GM13977 (cell line): ENCODE measurements around the gene ATP2B3.

ENCODE experiments used
- DNase-seq: peaks from one replicate; pipeline ENCODE4 v3.0.0; 2012; ENCODE audit warnings: low spot score
- CTCF ChIP-seq: IDR thresholded peaks from 2 replicates; pipeline ENCODE4 v1.5.1; 2012; ENCODE audit warnings: mild to moderate bottlenecking, control low read depth; ENCODE audit not compliant: insufficient read depth; ENCODE audit errors: extremely low read depth, missing control alignments
- in situ Hi-C: fragments of 300-500 bp; cut with MboI; formaldehyde crosslinking; loops from one replicate; pipeline ENCODE4 v1.12.0; 2022; ENCODE audit warnings: low sequenced_read_pairs, low pct_unique_long_range_greater_than_20kb, mixed read lengths, inconsistent platforms; ENCODE audit not compliant: unreplicated experiment

The ATP2B3 gene

DNA sequence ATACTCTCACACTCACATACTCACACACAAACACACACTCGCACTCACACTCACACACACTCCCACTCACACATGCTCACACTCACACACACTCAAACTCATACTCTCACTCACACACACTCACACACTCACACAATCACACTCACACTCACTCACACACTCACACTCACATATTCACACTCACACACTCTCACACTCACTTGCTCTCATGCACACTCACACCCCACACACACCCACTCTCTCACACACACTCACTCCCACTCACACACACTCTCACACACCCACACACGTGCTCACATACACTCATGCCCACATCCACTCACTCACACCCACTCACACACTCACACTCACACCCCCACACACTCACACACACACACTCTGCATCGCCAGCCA lies 4.9 kb upstream of the ATP2B3 start:
- in situ Hi-C loops: no loop called here
- DNase-seq: no peak
- no peak for TF ChIP-seq CTCF

- in situ Hi-C loops: no loop called here
- TF ChIP-seq CTCF: no peak
- DNase-seq: no peak
These were observed 4.2 kb upstream of the ATP2B3 start for GRCh38 chrX:153513265-153513664.

DNA sequence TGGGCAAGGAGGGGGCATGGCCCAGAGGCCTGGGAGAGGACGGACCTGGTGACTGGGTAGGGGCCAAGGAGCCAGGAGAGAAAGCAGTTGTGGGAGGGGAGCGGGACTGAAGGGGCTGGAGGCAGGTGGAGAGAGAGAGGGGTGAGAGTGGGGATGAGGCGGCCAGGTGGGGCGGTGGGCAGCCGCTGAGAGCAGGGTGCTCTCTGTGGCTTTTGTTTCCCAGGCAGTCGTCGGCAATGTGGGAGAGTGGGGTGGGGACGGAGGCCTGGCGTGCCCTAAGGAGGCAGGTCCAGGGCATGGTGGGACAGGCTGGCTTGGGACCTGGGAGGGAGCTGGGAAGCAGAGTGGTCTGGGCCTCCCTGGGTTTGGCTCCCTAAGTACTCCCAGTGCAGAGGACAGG lies 3.2 kb upstream of the ATP2B3 start:
- in situ Hi-C loops: no loop called here
- TF ChIP-seq CTCF: no peak

DNA sequence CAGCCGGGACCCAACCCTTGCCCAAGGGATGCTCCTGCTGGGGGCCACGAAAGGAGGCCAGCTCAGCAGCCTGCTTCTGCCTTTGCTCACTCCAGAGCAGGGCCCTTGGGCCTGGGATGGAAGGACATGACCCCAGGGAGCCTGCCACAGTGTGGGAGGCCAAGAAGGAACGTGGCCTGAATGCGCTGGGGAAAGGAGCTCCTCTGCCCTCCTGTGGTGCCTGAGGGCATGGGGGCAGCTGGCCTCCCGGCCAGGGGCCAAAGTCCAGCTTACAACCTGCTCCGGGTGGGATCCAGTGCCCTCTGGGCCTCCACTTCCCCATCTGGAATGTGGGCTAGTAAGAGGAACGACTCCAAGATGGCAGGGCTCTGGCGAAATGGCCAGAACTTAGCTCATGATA lies 2.0 kb upstream of the ATP2B3 start:
- no peak for TF ChIP-seq CTCF
- in situ Hi-C loops: no loop called here
- DNase-seq: no peak

More for the DNA sequence above, 3.2 kb upstream of the ATP2B3 start:
- DNase-seq: no peak

- no peak for DNase-seq
- in situ Hi-C loops: no loop called here
- no peak for TF ChIP-seq CTCF
These were observed 1.4 kb upstream of the ATP2B3 start for GRCh38 chrX:153516073-153516472.

DNA sequence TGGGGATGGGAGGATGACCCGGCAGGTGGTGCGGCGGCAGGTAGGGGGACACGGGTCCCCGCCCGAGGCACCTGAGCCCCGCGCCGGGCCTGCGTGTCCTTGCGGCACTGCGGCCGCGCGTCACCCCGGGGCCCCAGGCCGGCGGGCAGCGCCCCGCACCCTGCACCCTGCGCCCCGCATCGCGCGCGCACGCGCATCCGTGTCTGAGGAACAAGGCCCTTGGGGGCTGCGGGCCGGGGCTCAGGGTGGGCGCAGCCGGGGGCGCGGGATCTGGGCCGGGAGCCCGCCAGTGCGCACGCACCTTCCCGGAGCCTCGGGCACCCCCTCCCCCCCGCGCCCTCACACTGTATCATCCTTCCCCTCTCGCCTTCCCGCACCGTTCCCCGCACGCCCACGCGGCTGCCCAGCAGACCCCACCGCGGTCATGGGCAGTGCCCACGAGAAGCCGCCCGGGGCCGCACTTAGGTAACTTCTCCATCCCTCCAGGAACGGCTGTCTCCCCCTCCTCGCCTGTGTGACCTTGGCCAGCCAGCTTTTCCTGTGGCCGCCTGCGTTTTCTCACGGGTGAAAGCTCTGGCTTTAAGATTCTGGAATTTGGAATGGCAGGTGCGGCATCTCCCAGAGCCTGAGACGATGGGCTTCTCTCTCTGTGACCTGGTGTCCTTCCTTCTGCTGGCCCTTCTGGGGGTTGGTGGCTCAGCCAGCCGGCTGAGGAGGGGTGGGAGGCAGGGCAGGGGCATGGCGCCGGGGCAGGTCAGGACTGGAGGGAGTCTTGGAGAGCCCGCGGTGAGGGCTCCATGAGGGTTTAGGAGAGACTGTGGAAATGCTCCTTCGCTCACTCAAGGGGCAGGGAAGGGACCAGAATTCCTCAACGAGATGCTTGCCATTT lies 748 bp downstream of the ATP2B3 start:
- no peak for DNase-seq
- in situ Hi-C loops: no loop called here
- no peak for TF ChIP-seq CTCF
